MG63 (cell line): ENCODE measurements around the gene SEC22A. TPM values are rescaled to one million over a fixed set of nuclear protein-coding genes. Genes with fewer than 3 reads are reported as not detected.

ENCODE experiments used
- DNase-seq: peaks from one replicate; pipeline ENCODE4 v3.0.0-alpha.2; 2020
- H3K27me3 ChIP-seq: fragments of 250-450 bp; sonication (Bioruptor Pico); 2 replicates; pipeline ENCODE4 v1.5.1; 2020; ENCODE audit warnings: mild to moderate bottlenecking, moderate library complexity
- H3K36me3 ChIP-seq: fragments of 250-450 bp; sonication (Bioruptor Pico); 2 replicates; pipeline ENCODE4 v1.5.1; 2020; ENCODE audit warnings: mild to moderate bottlenecking, moderate library complexity
- H3K4me3 ChIP-seq: fragments of 250-450 bp; sonication (Bioruptor Pico); 2 replicates; pipeline ENCODE4 v1.5.1; 2020; ENCODE audit warnings: mild to moderate bottlenecking, moderate library complexity
- H3K9me3 ChIP-seq: fragments of 250-450 bp; sonication (Bioruptor Pico); 2 replicates; pipeline ENCODE4 v1.5.1; 2020; ENCODE audit warnings: mild to moderate bottlenecking, moderate library complexity
- total RNA-seq: library from RNA; depleted of rRNA; stranded (reverse); fragments of >200 nt; shearing (Covaris generic); gene quantifications from 2 replicates; pipeline ENCODE4 v1.2.3, GENCODE V29; 2014; ENCODE audit warnings: low replicate concordance; rRNA removed

The SEC22A gene
- total RNA-seq, 1 experiment from 2014 or later: 46.9 TPM

DNA sequence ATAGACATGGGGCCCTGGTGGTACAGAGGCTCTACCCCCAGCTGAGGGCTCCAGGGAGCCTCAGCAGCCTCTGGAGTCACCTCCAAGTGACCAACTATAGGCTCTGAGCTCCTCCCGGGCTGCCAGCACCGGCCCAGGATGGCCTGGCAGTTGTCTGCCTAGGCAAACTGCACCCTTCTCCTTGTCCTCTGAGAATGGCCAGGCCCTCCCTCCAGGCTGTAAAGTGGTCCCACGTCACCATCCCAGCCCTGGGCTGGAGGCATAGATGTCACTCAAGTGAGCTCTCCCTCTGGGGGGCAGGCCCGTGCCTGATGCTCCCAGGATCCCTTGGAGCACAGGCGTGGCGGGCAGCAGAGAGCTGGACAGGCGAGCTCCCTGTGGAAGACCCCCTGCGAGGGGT, 120.1 kb downstream of the SEC22A start:
- H3K36me3 ChIP-seq: no peaks in the 10 kb centered on the region
- peaks cover 14% of the 10 kb centered on the region; the same call in 1 of the 2 replicates for H3K27me3 ChIP-seq
- H3K9me3 ChIP-seq: no peaks in the 10 kb centered on the region
- DNase-seq: no peak
- H3K4me3 ChIP-seq: no peak overlapping the region

DNA sequence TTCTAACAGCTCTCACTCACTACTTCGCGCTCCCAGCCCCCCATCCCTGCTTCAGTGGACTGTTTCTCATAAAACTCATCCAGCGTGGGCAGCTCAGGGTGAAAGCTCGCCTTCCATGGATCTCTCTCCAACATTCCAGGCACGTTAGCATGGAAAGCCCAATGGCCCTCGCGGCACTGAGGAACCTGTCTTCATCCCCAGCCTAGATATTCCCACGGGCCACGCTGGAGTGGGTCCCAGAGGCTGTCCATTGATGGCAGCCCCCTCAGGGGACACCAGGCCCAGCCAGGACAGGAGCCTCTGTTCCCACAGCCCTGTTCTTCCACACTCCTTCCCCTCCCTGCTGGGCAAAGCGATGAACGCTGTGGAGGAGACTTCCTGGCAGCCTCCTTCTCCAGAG, 121.1 kb downstream of the SEC22A start:
- no peak for DNase-seq
- Histone ChIP-seq H3K27me3 (peaks cover 11% of the 10 kb centered on the region; the same call in 1 of the 2 replicates), H3K4me3 (no peak overlapping the region), H3K9me3 (no peaks in the 10 kb centered on the region), H3K36me3 (no peaks in the 10 kb centered on the region)

Other genes with a start within 250 kb of the SEC22A start
- gene SEMA5B, start 174.2 kb upstream of the SEC22A start, total RNA-seq: not detected in 2 replicates
- gene PDIA5, start 134.9 kb upstream of the SEC22A start, total RNA-seq: 24.3 and 40.4 TPM in 2 replicates
- gene ADCY5, start 247.1 kb downstream of the SEC22A start, total RNA-seq: not detected in 2 replicates